ENCODE results near the gene GOLT1A. TPM values are rescaled to one million over a fixed set of nuclear protein-coding genes. Genes with fewer than 3 reads are reported as not detected.

The GOLT1A gene
- polyA plus RNA-seq, 1 donor from 2014 or later = not detected

DNA sequence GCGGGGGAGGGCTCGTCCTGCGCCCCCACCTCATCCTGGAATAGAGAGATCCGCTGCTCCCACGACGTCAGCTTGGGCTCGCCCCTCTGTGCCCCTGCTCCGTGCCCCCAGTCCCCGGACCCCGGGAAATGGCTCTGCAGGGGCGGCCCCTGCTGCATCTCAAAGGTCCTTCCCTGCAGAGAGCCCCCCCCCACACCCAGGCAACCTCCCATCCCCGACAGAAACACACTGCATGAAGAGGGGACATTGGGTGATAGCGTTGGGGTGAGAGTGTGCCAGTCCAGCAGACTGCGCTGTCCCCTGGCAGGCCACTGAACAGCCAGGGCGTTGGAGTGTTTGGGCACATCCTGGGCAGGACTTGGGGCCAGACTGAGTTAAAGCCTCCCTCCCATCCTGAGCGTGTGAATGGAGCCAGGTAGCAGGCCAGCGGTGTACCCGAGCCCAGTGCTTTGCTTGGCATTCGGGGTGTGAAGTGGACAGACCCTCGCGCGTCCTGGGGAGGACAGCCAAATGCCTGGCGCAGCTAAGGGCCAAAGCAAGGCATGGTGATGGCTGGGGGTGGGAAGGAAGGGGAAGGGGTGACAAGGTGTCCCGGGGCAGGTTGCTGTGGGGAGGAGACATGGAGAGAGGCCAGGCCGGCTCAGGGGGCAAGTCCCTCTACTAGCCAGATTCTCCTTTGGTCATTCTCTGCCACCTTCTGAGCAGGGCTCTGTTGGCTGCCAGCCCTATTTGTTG, 61.3 kb downstream of the GOLT1A start:
- Histone ChIP-seq H3K79me2 (replicated peaks; ENCODE audit: insufficient read depth, low read length) (no peaks in the 10 kb centered on the region), H4K20me1 (ENCODE audit: insufficient read depth) (no peaks in the 10 kb centered on the region), H3K9ac (ENCODE audit: low read length) (peak overlapping the region; percentile 76), H3K36me3 (ENCODE audit: insufficient read depth, low read length) (no peaks in the 10 kb centered on the region), H3F3A (ENCODE audit: insufficient read depth, low read length, poor library complexity, severe bottlenecking) (no peaks in the 10 kb centered on the region), H3K27me3 (ENCODE audit: insufficient read depth, low read depth, low read length) (peaks cover 29% of the 10 kb centered on the region), H3K4me2 (ENCODE audit: low read length) (no peak overlapping the region), H3K27ac (ENCODE audit: low read length) (no peak overlapping the region), H2AFZ (ENCODE audit: low read depth, low read length) (peak overlapping the region; percentile 27), H3K9me2 (ENCODE audit: insufficient read depth, low read length) (no peaks in the 10 kb centered on the region), H3K9me3 (ENCODE audit: low read length) (no peaks in the 10 kb centered on the region), H3K4me3 (ENCODE audit: low read length) (peak overlapping the region; percentile 67)
- TF ChIP-seq POLR2AphosphoS5 (IDR thresholded peaks at IDR 0.05) = no peak
- no peak for TF ChIP-seq RAD21 (conservative IDR thresholded peaks at IDR 0.05)
- no peak for TF ChIP-seq CTCF (IDR thresholded peaks at IDR 0.05; ENCODE audit: poor library complexity, severe bottlenecking)
- TF ChIP-seq EZH2 (IDR thresholded peaks at IDR 0.05; ENCODE audit: borderline replicate concordance, insufficient read depth, low read length, poor library complexity, severe bottlenecking) = no peak
- no peak for TF ChIP-seq EP300 (conservative IDR thresholded peaks at IDR 0.05; ENCODE audit: poor library complexity, severe bottlenecking)
- TF ChIP-seq MXI1 (conservative IDR thresholded peaks at IDR 0.05; ENCODE audit: poor library complexity, severe bottlenecking) = no peak
- no peak for TF ChIP-seq TAF1 (IDR thresholded peaks at IDR 0.05; ENCODE audit: low read depth)
- TF ChIP-seq, protein P1, sequence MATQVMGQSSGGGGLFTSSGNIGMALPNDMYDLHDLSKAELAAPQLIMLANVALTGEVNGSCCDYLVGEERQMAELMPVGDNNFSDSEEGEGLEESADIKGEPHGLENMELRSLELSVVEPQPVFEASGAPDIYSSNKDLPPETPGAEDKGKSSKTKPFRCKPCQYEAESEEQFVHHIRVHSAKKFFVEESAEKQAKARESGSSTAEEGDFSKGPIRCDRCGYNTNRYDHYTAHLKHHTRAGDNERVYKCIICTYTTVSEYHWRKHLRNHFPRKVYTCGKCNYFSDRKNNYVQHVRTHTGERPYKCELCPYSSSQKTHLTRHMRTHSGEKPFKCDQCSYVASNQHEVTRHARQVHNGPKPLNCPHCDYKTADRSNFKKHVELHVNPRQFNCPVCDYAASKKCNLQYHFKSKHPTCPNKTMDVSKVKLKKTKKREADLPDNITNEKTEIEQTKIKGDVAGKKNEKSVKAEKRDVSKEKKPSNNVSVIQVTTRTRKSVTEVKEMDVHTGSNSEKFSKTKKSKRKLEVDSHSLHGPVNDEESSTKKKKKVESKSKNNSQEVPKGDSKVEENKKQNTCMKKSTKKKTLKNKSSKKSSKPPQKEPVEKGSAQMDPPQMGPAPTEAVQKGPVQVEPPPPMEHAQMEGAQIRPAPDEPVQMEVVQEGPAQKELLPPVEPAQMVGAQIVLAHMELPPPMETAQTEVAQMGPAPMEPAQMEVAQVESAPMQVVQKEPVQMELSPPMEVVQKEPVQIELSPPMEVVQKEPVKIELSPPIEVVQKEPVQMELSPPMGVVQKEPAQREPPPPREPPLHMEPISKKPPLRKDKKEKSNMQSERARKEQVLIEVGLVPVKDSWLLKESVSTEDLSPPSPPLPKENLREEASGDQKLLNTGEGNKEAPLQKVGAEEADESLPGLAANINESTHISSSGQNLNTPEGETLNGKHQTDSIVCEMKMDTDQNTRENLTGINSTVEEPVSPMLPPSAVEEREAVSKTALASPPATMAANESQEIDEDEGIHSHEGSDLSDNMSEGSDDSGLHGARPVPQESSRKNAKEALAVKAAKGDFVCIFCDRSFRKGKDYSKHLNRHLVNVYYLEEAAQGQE (IDR thresholded peaks at IDR 0.05; ENCODE audit: borderline replicate concordance) = no peak
- no peak for TF ChIP-seq SMC3 (conservative IDR thresholded peaks at IDR 0.05; ENCODE audit: poor library complexity)

- Histone ChIP-seq H3K36me3 (ENCODE audit: insufficient read depth, low read length) (no peaks in the 10 kb centered on the region), H3K4me3 (ENCODE audit: low read length) (peak within 1 kb of the TSS; percentile 85), H3K9me3 (ENCODE audit: low read length) (no peaks in the 10 kb centered on the region), H3K27me3 (ENCODE audit: insufficient read depth, low read depth, low read length) (peaks cover 27% of the 10 kb centered on the region), H3K79me2 (replicated peaks; ENCODE audit: insufficient read depth, low read length) (no peaks in the 10 kb centered on the region), H4K20me1 (ENCODE audit: insufficient read depth) (no peaks in the 10 kb centered on the region), H3F3A (ENCODE audit: insufficient read depth, low read length, poor library complexity, severe bottlenecking) (no peaks in the 10 kb centered on the region), H3K4me2 (ENCODE audit: low read length) (peak within 1 kb of the TSS; percentile 35), H2AFZ (ENCODE audit: low read depth, low read length) (peak within 1 kb of the TSS; percentile 54), H3K9me2 (ENCODE audit: insufficient read depth, low read length) (no peaks in the 10 kb centered on the region), H3K9ac (ENCODE audit: low read length) (peak within 1 kb of the TSS; percentile 76), H3K27ac (ENCODE audit: low read length) (no peak within 1 kb of the TSS)
- TF ChIP-seq TAF1 (IDR thresholded peaks at IDR 0.05; ENCODE audit: low read depth) (no peak), CTCF (IDR thresholded peaks at IDR 0.05; ENCODE audit: poor library complexity, severe bottlenecking) (no peak), POLR2AphosphoS5 (IDR thresholded peaks at IDR 0.05) (peak; percentile 42), MXI1 (conservative IDR thresholded peaks at IDR 0.05; ENCODE audit: poor library complexity, severe bottlenecking) (no peak), EP300 (conservative IDR thresholded peaks at IDR 0.05; ENCODE audit: poor library complexity, severe bottlenecking) (no peak), EZH2 (IDR thresholded peaks at IDR 0.05; ENCODE audit: borderline replicate concordance, insufficient read depth, low read length, poor library complexity, severe bottlenecking) (no peak)
- TF ChIP-seq, protein P1 (IDR thresholded peaks at IDR 0.05; ENCODE audit: borderline replicate concordance) = peak; percentile 19
Measured at GRCh38 chr1:204151552-204152309, 62.1 kb downstream of the GOLT1A start, which contains the start of gene ETNK2. ETNK2 (minus strand) TSS chr1:204152044; CDS start chr1:204151852, 192 bp downstream.

Data from neural cell (in vitro differentiated cells).